Astrocyte of the cerebellum (primary cell): ENCODE results near the gene ZBTB8OS.

Experiments
- DNase-seq: peaks from one replicate; pipeline ENCODE4 v3.0.0-alpha.2; 2011; ENCODE audit warnings: low read depth
- H3K4me3 ChIP-seq: 2 replicates; pipeline ENCODE4 v1.5.1; 2011; ENCODE audit warnings: mild to moderate bottlenecking, low read depth, low read length, moderate library complexity
- CTCF ChIP-seq: IDR thresholded peaks from 2 replicates; pipeline ENCODE4 v1.5.1; 2012; ENCODE audit warnings: low read length, low read depth, moderate library complexity, mild to moderate bottlenecking; ENCODE audit errors: missing control alignments
- in situ Hi-C: cut with HindIII; loops from 2 replicates; pipeline ENCODE4 v1.10.0; 2017; ENCODE audit warnings: low sequenced_read_pairs

Gene ZBTB8OS

GRCh38 chr1:32619701-32620485, 30.5 kb downstream of the ZBTB8OS start:
- DNase-seq, result no peak
- no peak for TF ChIP-seq CTCF
- H3K4me3 ChIP-seq, result no peak overlapping the region
- in situ Hi-C loops, result no loop called here

- TF ChIP-seq CTCF, result no peak
- H3K4me3 ChIP-seq, result no peak overlapping the region
- DNase-seq, result no peak
- in situ Hi-C loops, result no loop called here
Observed at GRCh38 chr1:32618673-32619221, 31.6 kb downstream of the ZBTB8OS start.

GRCh38 chr1:32613472-32613871, 36.9 kb downstream of the ZBTB8OS start:
- no peak for DNase-seq
- in situ Hi-C loops, result no loop called here
- no peak for TF ChIP-seq CTCF
- H3K4me3 ChIP-seq, result no peak overlapping the region

- no peak for TF ChIP-seq CTCF
- in situ Hi-C loops, result no loop called here
- H3K4me3 ChIP-seq, result peak overlapping the region; percentile 55
- DNase-seq, result peak; percentile 26
Observed at GRCh38 chr1:32612189-32612881, 38.0 kb downstream of the ZBTB8OS start.

GRCh38 chr1:32611859-32612188, 38.5 kb downstream of the ZBTB8OS start:
- in situ Hi-C loops, result no loop called here
- no peak for TF ChIP-seq CTCF
- no peak for DNase-seq
- H3K4me3 ChIP-seq, result peak overlapping the region; percentile 55

GRCh38 chr1:32609180-32609579, 41.2 kb downstream of the ZBTB8OS start:
- in situ Hi-C loops, result no loop called here
- no peak for DNase-seq
- TF ChIP-seq CTCF, result no peak
- no peak overlapping the region for H3K4me3 ChIP-seq
